ENCODE results near the gene PCDHGB4. TPM values are rescaled to one million over a fixed set of nuclear protein-coding genes. Genes with fewer than 3 reads are reported as not detected.
"Not testable (repeated sequence)": the region's sequence is repeated elsewhere in the genome, so short reads cannot be mapped to it uniquely, and the experiment has no call there.

PCDHGB4 gene
- polyA plus RNA-seq, 1 donor from 2014 or later = 9.3 TPM

- H3K27ac ChIP-seq (ENCODE audit: low read length) = peak within 1 kb of the TSS; percentile 31
- H3K4me3 ChIP-seq (ENCODE audit: low read length) = peak within 1 kb of the TSS; percentile 57
- TF ChIP-seq RAD21 (conservative IDR thresholded peaks at IDR 0.05) = peak; percentile 63
- peak; percentile 50 for TF ChIP-seq SMC3 (conservative IDR thresholded peaks at IDR 0.05; ENCODE audit: poor library complexity)
- TF ChIP-seq POLR2AphosphoS5 (IDR thresholded peaks at IDR 0.05) = peak; percentile 13
- TF ChIP-seq, protein P1, sequence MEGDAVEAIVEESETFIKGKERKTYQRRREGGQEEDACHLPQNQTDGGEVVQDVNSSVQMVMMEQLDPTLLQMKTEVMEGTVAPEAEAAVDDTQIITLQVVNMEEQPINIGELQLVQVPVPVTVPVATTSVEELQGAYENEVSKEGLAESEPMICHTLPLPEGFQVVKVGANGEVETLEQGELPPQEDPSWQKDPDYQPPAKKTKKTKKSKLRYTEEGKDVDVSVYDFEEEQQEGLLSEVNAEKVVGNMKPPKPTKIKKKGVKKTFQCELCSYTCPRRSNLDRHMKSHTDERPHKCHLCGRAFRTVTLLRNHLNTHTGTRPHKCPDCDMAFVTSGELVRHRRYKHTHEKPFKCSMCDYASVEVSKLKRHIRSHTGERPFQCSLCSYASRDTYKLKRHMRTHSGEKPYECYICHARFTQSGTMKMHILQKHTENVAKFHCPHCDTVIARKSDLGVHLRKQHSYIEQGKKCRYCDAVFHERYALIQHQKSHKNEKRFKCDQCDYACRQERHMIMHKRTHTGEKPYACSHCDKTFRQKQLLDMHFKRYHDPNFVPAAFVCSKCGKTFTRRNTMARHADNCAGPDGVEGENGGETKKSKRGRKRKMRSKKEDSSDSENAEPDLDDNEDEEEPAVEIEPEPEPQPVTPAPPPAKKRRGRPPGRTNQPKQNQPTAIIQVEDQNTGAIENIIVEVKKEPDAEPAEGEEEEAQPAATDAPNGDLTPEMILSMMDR (IDR thresholded peaks at IDR 0.05; ENCODE audit: poor library complexity, severe bottlenecking) = peak; percentile 55
- H3K9me2 ChIP-seq (ENCODE audit: insufficient read depth, low read length); H3K4me2 ChIP-seq (ENCODE audit: low read length); H3K27me3 ChIP-seq (ENCODE audit: insufficient read depth, low read depth, low read length); H3F3A ChIP-seq (ENCODE audit: insufficient read depth, low read length, poor library complexity, severe bottlenecking); H2AFZ ChIP-seq (ENCODE audit: low read depth, low read length); H4K20me1 ChIP-seq (ENCODE audit: insufficient read depth): not testable (repeated sequence)
- H3K9ac ChIP-seq (ENCODE audit: low read length) = peak within 1 kb of the TSS; percentile 26
- peaks cover 88% of the 10 kb centered on the region for H3K9me3 ChIP-seq (ENCODE audit: low read length)
- peaks cover 89% of the 10 kb centered on the region for H3K36me3 ChIP-seq (ENCODE audit: insufficient read depth, low read length)
- H3K79me2 ChIP-seq (replicated peaks; ENCODE audit: insufficient read depth, low read length) = peaks cover 66% of the 10 kb centered on the region
These were observed 30.1 kb downstream of the PCDHGB4 start, which contains the start of gene PCDHGB7 for GRCh38 chr5:141417494-141418172. Gene PCDHGB7, plus strand, starts transcription at chr5:141417677. Its CDS starts 183 bp downstream, at chr5:141417860.

- H3K4me2 ChIP-seq (ENCODE audit: low read length) = no peak overlapping the region
- H3K9me2 ChIP-seq (ENCODE audit: insufficient read depth, low read length) = no peaks in the 10 kb centered on the region
- peaks cover 56% of the 10 kb centered on the region for H3K79me2 ChIP-seq (replicated peaks; ENCODE audit: insufficient read depth, low read length)
- H3K9ac ChIP-seq (ENCODE audit: low read length) = no peak overlapping the region
- H4K20me1 ChIP-seq (ENCODE audit: insufficient read depth) = no peaks in the 10 kb centered on the region
- peaks cover 87% of the 10 kb centered on the region for H3K36me3 ChIP-seq (ENCODE audit: insufficient read depth, low read length)
- TF ChIP-seq MXI1 (conservative IDR thresholded peaks at IDR 0.05; ENCODE audit: poor library complexity, severe bottlenecking) (no peak), POLR2AphosphoS5 (IDR thresholded peaks at IDR 0.05) (peak; percentile 9), TAF1 (IDR thresholded peaks at IDR 0.05; ENCODE audit: low read depth) (no peak)
- H3K27me3 ChIP-seq (ENCODE audit: insufficient read depth, low read depth, low read length) = no peaks in the 10 kb centered on the region
- peaks cover 5% of the 10 kb centered on the region for H3F3A ChIP-seq (ENCODE audit: insufficient read depth, low read length, poor library complexity, severe bottlenecking)
- no peak overlapping the region for H3K27ac ChIP-seq (ENCODE audit: low read length)
- peaks cover 85% of the 10 kb centered on the region for H3K9me3 ChIP-seq (ENCODE audit: low read length)
- peak overlapping the region; percentile 57 for H3K4me3 ChIP-seq (ENCODE audit: low read length)
- H2AFZ ChIP-seq (ENCODE audit: low read depth, low read length) = no peak overlapping the region
These were observed 31.8 kb downstream of the PCDHGB4 start for GRCh38 chr5:141419074-141419880.

DNA sequence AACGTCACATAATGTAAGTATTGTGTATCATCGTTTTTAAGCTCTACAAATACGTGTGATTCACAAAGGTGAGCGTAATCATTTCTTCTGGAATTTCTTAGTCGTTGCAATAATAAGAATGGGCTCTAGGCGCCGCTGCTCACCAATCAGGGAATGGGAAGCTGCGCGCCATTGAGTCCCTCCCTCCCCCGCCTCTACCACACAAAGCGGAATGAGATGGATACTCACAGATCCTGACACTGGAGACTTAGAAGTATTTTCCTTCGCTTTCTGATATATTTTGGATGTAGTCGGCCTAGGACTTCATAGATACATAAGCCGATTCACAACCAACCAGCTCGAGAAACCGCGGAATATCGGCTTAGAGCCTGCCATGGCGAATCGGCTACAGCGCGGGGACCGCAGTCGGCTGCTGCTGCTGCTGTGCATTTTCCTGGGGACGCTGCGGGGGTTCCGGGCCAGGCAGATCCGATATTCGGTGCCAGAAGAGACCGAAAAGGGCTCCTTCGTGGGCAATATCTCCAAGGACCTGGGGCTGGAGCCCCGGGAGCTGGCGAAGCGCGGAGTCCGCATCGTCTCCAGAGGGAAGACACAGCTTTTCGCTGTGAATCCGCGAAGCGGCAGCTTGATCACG, 33.5 kb downstream of the PCDHGB4 start, which contains the start of gene PCDHGA11:
Gene PCDHGA11, plus strand, starts transcription at position 197 of the 634 bp plus-strand sequence. Its CDS starts 177 bp downstream, at position 374.
- Histone ChIP-seq H3K79me2 (replicated peaks; ENCODE audit: insufficient read depth, low read length) (peaks cover 63% of the 10 kb centered on the region), H3K27me3 (ENCODE audit: insufficient read depth, low read depth, low read length) (no peaks in the 10 kb centered on the region), H3K9ac (ENCODE audit: low read length) (no peak within 1 kb of the TSS), H2AFZ (ENCODE audit: low read depth, low read length) (no peak within 1 kb of the TSS), H3K9me2 (ENCODE audit: insufficient read depth, low read length) (no peaks in the 10 kb centered on the region), H3K4me3 (ENCODE audit: low read length) (peak within 1 kb of the TSS; percentile 57), H4K20me1 (ENCODE audit: insufficient read depth) (no peaks in the 10 kb centered on the region), H3F3A (ENCODE audit: insufficient read depth, low read length, poor library complexity, severe bottlenecking) (peaks cover 5% of the 10 kb centered on the region), H3K27ac (ENCODE audit: low read length) (no peak within 1 kb of the TSS), H3K9me3 (ENCODE audit: low read length) (peaks cover 88% of the 10 kb centered on the region), H3K4me2 (ENCODE audit: low read length) (no peak within 1 kb of the TSS), H3K36me3 (ENCODE audit: insufficient read depth, low read length) (peaks cover 84% of the 10 kb centered on the region)
- TF ChIP-seq POLR2AphosphoS5 (IDR thresholded peaks at IDR 0.05) = no peak
- TF ChIP-seq SMC3 (conservative IDR thresholded peaks at IDR 0.05; ENCODE audit: poor library complexity) = no peak
- no peak for TF ChIP-seq REST (IDR thresholded peaks at IDR 0.05; ENCODE audit: borderline replicate concordance)
- TF ChIP-seq, protein P1 (IDR thresholded peaks at IDR 0.05; ENCODE audit: poor library complexity, severe bottlenecking) = no peak
- TF ChIP-seq RAD21 (conservative IDR thresholded peaks at IDR 0.05) = no peak
- no peak for TF ChIP-seq MXI1 (conservative IDR thresholded peaks at IDR 0.05; ENCODE audit: poor library complexity, severe bottlenecking)
- TF ChIP-seq EP300 (conservative IDR thresholded peaks at IDR 0.05; ENCODE audit: poor library complexity, severe bottlenecking) = no peak
- TF ChIP-seq TAF1 (IDR thresholded peaks at IDR 0.05; ENCODE audit: low read depth) = no peak
- TF ChIP-seq EZH2 (IDR thresholded peaks at IDR 0.05; ENCODE audit: borderline replicate concordance, insufficient read depth, low read length, poor library complexity, severe bottlenecking) = no peak
